Pancreas (tissue), 10 donors: ENCODE data around the gene CYB561D1. TPM values are rescaled to one million over a fixed set of nuclear protein-coding genes. Genes with fewer than 3 reads are reported as not detected.

ENCODE experiments used
- ATAC-seq, 4 donors: fragments of 200-7000 bp; cut with Tn5 transposase; one replicate each; pipeline versions ENCODE4 v1.8.0 to v1.9.1; 2020; ENCODE audit warnings: mild to moderate bottlenecking in 4 of 4, moderate library complexity in 4 of 4
- DNase-seq, 6 donors: peaks; one replicate each; pipeline ENCODE4 v3.0.0-alpha.2; 2020
- FAIRE-seq: peaks from 2 replicates; lab custom pipeline; 2012; peaks lifted over from hg19 to GRCh38; lab: Jason Lieb, UNC
- H3K27ac ChIP-seq, 4 donors: fragments of 200-600 bp; sonication (generic); 1 replicate in 3 of 4; 2 replicates in 1 of 4; pipeline versions ENCODE4 v1.5.0 to v1.8.0; 2020
- H3K27me3 ChIP-seq, 4 donors: fragments of 200-600 bp; one replicate each; pipeline ENCODE4 v1.8.0; 2021
- H3K36me3 ChIP-seq, 3 donors: fragments of 200-600 bp; sonication (generic) in 1 of 3; one replicate each; pipeline versions ENCODE4 v1.5.0 to v1.8.0; 2020 to 2021
- H3K4me1 ChIP-seq, 3 donors: fragments of 200-600 bp; one replicate each; pipeline ENCODE4 v1.8.0; 2021
- H3K4me3 ChIP-seq, 4 donors: fragments of 200-600 bp; sonication (generic) in 2 of 4; one replicate each; pipeline versions ENCODE4 v1.5.0 to v1.8.0; 2020 to 2021
- H3K9me3 ChIP-seq, 4 donors: fragments of 200-600 bp; one replicate each; pipeline ENCODE4 v1.8.0; 2021
- CTCF ChIP-seq, 4 donors: fragments of 200-600 bp; sonication (generic) in 3 of 4; IDR thresholded peaks; one replicate each; pipeline versions ENCODE4 v1.5.0 to v1.8.0; 2021; ENCODE audit warnings: antibody characterized with exemption in 4 of 4
- WGBS, 2 donors: extraction: QIAGEN DNeasy Blood & Tissue Kit; methylation state at CpG; one replicate each; pipeline ENCODE4 v1.1.7; 2013; 5-methylcytosine and 5-hydroxymethylcytosine counted together
- intact Hi-C, 3 donors: fragments of 100-400 bp; cut with DNase I; formaldehyde crosslinking; loops; one replicate each; pipeline versions ENCODE4 v1.11.1 to v1.14.2; 2022
- polyA plus RNA-seq, 2 donors: library from polyadenylated mRNA; stranded (reverse); fragments of 200-250 nt; gene quantifications; one replicate each; pipeline ENCODE4 v1.2.3, GENCODE V29; 2013
- total RNA-seq, 6 donors: library from RNA; stranded (reverse); fragmentation: NEBNext Ultra II Directional in 4 of 6; extraction: Animal tissue kit (Norgen Biotek cat#: 25700) in 4 of 6; gene quantifications; one replicate each; pipeline versions ENCODE4 v1.2.1 to v1.2.4, GENCODE V29; 2021 to 2023
- donor health status: healthy with polysubstance abuse.
- donor health status: DM: no; HTN: no; CAD: no; lungs with moderate emphysema.
- donor health status: DM: no; HTN: no; CAD: no.
- donor health status: control.
- donor health status: control.
- donor health status: Bipolar disorder and iron deficiency.
- donor health status: DM: yes; HTN: yes; CAD: no.
- donor health status: DM: no; HTN: no; CAD: no.
- donor health status: DM: no; HTN: no; CAD: no.
- donor health status: DM: yes; HTN: yes; CAD: no.

Gene CYB561D1
- total and polyA plus RNA-seq, 8 donors, result 5.1 to 11.6 (median 8.9) TPM

GRCh38 chr1:109457819-109458218 is 36.1 kb upstream of the CYB561D1 start:
- no peak for ATAC-seq
- FAIRE-seq, result no peak
- intact Hi-C loops, result no loop called here
- no peaks in the 10 kb centered on the region for H3K9me3 ChIP-seq
- H3K27ac ChIP-seq, result no peak overlapping the region
- TF ChIP-seq CTCF (IDR thresholded peaks at IDR 0.05), result no peak
- no peaks in the 10 kb centered on the region for H3K4me1 ChIP-seq
- H3K36me3 ChIP-seq, result no peaks in the 10 kb centered on the region
- DNase-seq, result no peak
- WGBS, 2 donors, result 52 to 53% methylated on average over 4 of the region's 4 CpGs
- no peaks in the 10 kb centered on the region for H3K27me3 ChIP-seq
- no peak overlapping the region for H3K4me3 ChIP-seq

- no peaks in the 10 kb centered on the region for H3K27me3 ChIP-seq
- DNase-seq, result no peak
- TF ChIP-seq CTCF (IDR thresholded peaks at IDR 0.05), result no peak
- no peaks in the 10 kb centered on the region for H3K9me3 ChIP-seq
- peak overlapping the region; percentile 11 to 63 (median 30) for H3K27ac ChIP-seq
- FAIRE-seq, result no peak
- intact Hi-C loops, result no loop called here
- 2% methylated on average over 24 of the region's 24 CpGs for WGBS, 2 donors
- ATAC-seq, result no peak
- H3K36me3 ChIP-seq, result no peaks in the 10 kb centered on the region
- peaks cover 0 to 5% (median 0%) of the 10 kb centered on the region in 3 donors for H3K4me1 ChIP-seq
- peak overlapping the region; percentile 65 to 81 (median 72) for H3K4me3 ChIP-seq
Observed at GRCh38 chr1:109466125-109466451, 27.8 kb upstream of the CYB561D1 start.

GRCh38 chr1:109466452-109467300 is 27.2 kb upstream of the CYB561D1 start, which contains the start of gene SYPL2:
TSS of gene SYPL2 (plus strand) at chr1:109466546. CDS start at chr1:109466844, 298 bp downstream.
- peak; percentile 65 to 89 (median 78) for DNase-seq
- Histone ChIP-seq H3K4me3 (peak within 1 kb of the TSS; percentile 65 to 81 (median 72)), H3K27me3 (no peaks in the 10 kb centered on the region), H3K4me1 (peaks cover 0 to 5% (median 0%) of the 10 kb centered on the region in 3 donors), H3K27ac (peak within 1 kb of the TSS; percentile 11 to 63 (median 30)), H3K36me3 (no peaks in the 10 kb centered on the region), H3K9me3 (no peaks in the 10 kb centered on the region)
- intact Hi-C loops, result no loop called here
- WGBS, 2 donors, result 1% methylated on average over 52 to 88 of the region's 88 CpGs
- ATAC-seq, result peak; percentile 86 to 93 (median 91)
- no peak for FAIRE-seq
- no peak for TF ChIP-seq CTCF (IDR thresholded peaks at IDR 0.05)

- DNase-seq, result no peak
- H3K4me1 ChIP-seq, result peaks cover 0 to 5% (median 0%) of the 10 kb centered on the region in 3 donors
- intact Hi-C loops, result no loop called here
- no peaks in the 10 kb centered on the region for H3K9me3 ChIP-seq
- no peaks in the 10 kb centered on the region for H3K27me3 ChIP-seq
- FAIRE-seq, result no peak
- no peak for TF ChIP-seq CTCF (IDR thresholded peaks at IDR 0.05)
- no peaks in the 10 kb centered on the region for H3K36me3 ChIP-seq
- ATAC-seq, result peak in 3 of 4 donors; percentile 28 to 46 (median 34)
- H3K4me3 ChIP-seq, result peak overlapping the region; percentile 65 to 81 (median 72)
- 15 to 17% methylated on average over 23 of the region's 23 CpGs for WGBS, 2 donors
- no peak overlapping the region for H3K27ac ChIP-seq
Observed at GRCh38 chr1:109467301-109467777, 26.6 kb upstream of the CYB561D1 start.

GRCh38 chr1:109468061-109468460 is 25.8 kb upstream of the CYB561D1 start:
- no peak overlapping the region for H3K27ac ChIP-seq
- no peak for ATAC-seq
- no peak for TF ChIP-seq CTCF (IDR thresholded peaks at IDR 0.05)
- peaks cover 0 to 5% (median 0%) of the 10 kb centered on the region in 3 donors for H3K4me1 ChIP-seq
- H3K27me3 ChIP-seq, result no peaks in the 10 kb centered on the region
- no peak for FAIRE-seq
- no peaks in the 10 kb centered on the region for H3K9me3 ChIP-seq
- intact Hi-C loops, result no loop called here
- no peak overlapping the region for H3K4me3 ChIP-seq
- 98 to 100% methylated on average over 1 of the region's 1 CpG for WGBS, 2 donors
- no peak for DNase-seq
- no peaks in the 10 kb centered on the region for H3K36me3 ChIP-seq
